NB4 (cell line): Measurements from ENCODE around the gene NPR3.

Experiments used
- CTCF ChIP-seq: IDR thresholded peaks from one replicate; pipeline ENCODE4 v1.5.1; 2012; ENCODE audit warnings: low read depth, low read length
- MAX ChIP-seq: IDR thresholded peaks from 2 replicates; pipeline ENCODE4 v1.6.1; 2011; ENCODE audit warnings: low read depth, low read length
- MYC ChIP-seq: IDR thresholded peaks from 2 replicates; pipeline ENCODE4 v1.6.1; 2011; ENCODE audit warnings: low read depth, low read length
- POLR2A ChIP-seq: IDR thresholded peaks from 2 replicates; pipeline ENCODE4 v1.6.1; 2011; ENCODE audit warnings: mild to moderate bottlenecking; ENCODE audit not compliant: insufficient read length; ENCODE audit errors: extremely low read depth

- no peak for TF ChIP-seq CTCF
- no peak for TF ChIP-seq POLR2A
- no peak for TF ChIP-seq MAX
- no peak for TF ChIP-seq MYC
These were observed 22.6 kb downstream of the NPR3 start for GRCh38 chr5:32733590-32734340.
